ENCODE results near the gene NXPE3. TPM values are rescaled to one million over a fixed set of nuclear protein-coding genes. Genes with fewer than 3 reads are reported as not detected.
A peak's percentile ranks its signal among the peaks of the same experiment; 100 is the strongest.

NXPE3 gene
- total and polyA plus RNA-seq, 2 experiments from 2014 or later = 5.4 to 12.6 TPM

DNA sequence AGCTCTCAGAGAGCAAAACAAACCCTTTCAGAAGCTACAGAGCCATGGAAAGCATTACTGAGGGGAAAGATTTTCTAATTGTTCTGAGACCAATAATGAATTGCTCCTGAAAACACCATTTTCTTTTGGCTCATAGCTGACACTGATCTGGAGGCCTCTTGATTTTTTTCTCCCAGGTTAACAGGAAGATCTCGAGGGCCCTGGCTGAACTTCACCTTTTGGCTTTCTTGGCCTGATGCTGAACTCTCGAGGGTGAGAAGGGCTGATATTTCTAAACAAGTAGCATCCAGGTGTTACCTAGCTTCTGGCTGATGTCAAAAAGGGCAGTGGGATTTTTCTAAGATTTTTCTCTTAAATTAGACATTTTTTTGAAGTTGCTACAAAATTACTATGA is 50.4 kb downstream of the NXPE3 start:
- no peaks in the 10 kb centered on the region for H3K27me3 ChIP-seq (replicated peaks; ENCODE audit: insufficient read depth)
- H3K79me2 ChIP-seq (ENCODE audit: insufficient read depth) = peaks cover 7% of the 10 kb centered on the region; the same call in 1 of the 2 replicates
- H3F3A ChIP-seq (ENCODE audit: insufficient read depth) = peaks cover 28% of the 10 kb centered on the region; the same call in 1 of the 2 replicates
- no peaks in the 10 kb centered on the region for H3K9me3 ChIP-seq (ENCODE audit: low read depth)
- H2AFZ ChIP-seq = peak overlapping the region; percentile 91
- H3K4me1 ChIP-seq (ENCODE audit: insufficient read depth) = peaks cover 37% of the 10 kb centered on the region
- peak overlapping the region; percentile 94 for H3K4me2 ChIP-seq (ENCODE audit: unreplicated experiment)
- no peak overlapping the region; the same call in 1 of the 2 replicates for H3K27ac ChIP-seq
- peak overlapping the region; percentile 87; the same call in 1 of the 2 replicates for H3K9ac ChIP-seq
- H3K36me3 ChIP-seq (ENCODE audit: low read depth) = no peaks in the 10 kb centered on the region
- in situ Hi-C loops (cut with MboI) = no loop called here
- 88 to 94% methylated on average over 2 of the region's 2 CpGs for WGBS, 2 experiments (ENCODE audit: low coverage in 1 of 2, low lambda C conversion rate in 2 of 2, missing lambda C conversion rate in 2 of 2)
- no peaks in the 10 kb centered on the region for H3K9me2 ChIP-seq (ENCODE audit: insufficient read depth)
- no peak for TF ChIP-seq EZH2phosphoT487 (IDR thresholded peaks at IDR 0.05; ENCODE audit: insufficient read depth, low read depth)
- no peak for DNase-seq
- no peaks in the 10 kb centered on the region for H4K20me1 ChIP-seq (ENCODE audit: insufficient read depth)
- H3K4me3 ChIP-seq = peak overlapping the region; percentile 78

DNA sequence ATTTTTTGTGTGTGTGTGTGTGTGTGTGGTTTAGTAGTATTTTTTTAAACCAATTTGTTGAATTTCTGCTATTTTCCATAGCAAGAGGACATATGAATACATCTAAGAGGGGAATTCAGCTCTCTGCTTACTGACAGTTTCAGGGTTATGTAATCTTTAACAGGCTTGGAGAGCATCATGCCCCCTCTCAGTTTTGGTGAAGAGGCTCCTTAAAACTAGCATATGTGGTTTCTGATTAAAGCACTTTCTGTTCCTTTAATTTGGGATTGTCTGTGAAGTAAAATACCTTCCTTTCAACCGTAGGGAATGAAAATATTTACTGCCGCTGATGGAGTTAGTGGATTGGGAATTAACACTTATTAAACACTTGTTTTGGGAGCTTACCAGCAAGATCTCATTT is 50.9 kb downstream of the NXPE3 start:
- in situ Hi-C loops (cut with MboI) = no loop called here
- Histone ChIP-seq H3K4me3 (0 out of 2 replicates have a peak overlapping the region, but pooled peaks have one; percentile 78), H3K27ac (no peak overlapping the region), H4K20me1 (ENCODE audit: insufficient read depth) (no peaks in the 10 kb centered on the region), H2AFZ (no peak overlapping the region), H3F3A (ENCODE audit: insufficient read depth) (peaks cover 28% of the 10 kb centered on the region; the same call in 1 of the 2 replicates), H3K36me3 (ENCODE audit: low read depth) (no peaks in the 10 kb centered on the region), H3K9me2 (ENCODE audit: insufficient read depth) (no peaks in the 10 kb centered on the region), H3K9me3 (ENCODE audit: low read depth) (no peaks in the 10 kb centered on the region), H3K9ac (no peak overlapping the region), H3K79me2 (ENCODE audit: insufficient read depth) (peaks cover 7% of the 10 kb centered on the region; the same call in 1 of the 2 replicates), H3K4me2 (ENCODE audit: unreplicated experiment) (no peak overlapping the region), H3K4me1 (ENCODE audit: insufficient read depth) (peaks cover 37% of the 10 kb centered on the region), H3K27me3 (replicated peaks; ENCODE audit: insufficient read depth) (no peaks in the 10 kb centered on the region)
- DNase-seq = no peak
- no peak for TF ChIP-seq EZH2 (IDR thresholded peaks at IDR 0.05; ENCODE audit: insufficient read depth, poor library complexity, severe bottlenecking)
- TF ChIP-seq EZH2phosphoT487 (IDR thresholded peaks at IDR 0.05; ENCODE audit: insufficient read depth, low read depth) = no peak
- WGBS, 2 experiments (ENCODE audit: low coverage in 1 of 2, low lambda C conversion rate in 2 of 2, missing lambda C conversion rate in 2 of 2) = 83% methylated on average over 2 of the region's 2 CpGs

DNA sequence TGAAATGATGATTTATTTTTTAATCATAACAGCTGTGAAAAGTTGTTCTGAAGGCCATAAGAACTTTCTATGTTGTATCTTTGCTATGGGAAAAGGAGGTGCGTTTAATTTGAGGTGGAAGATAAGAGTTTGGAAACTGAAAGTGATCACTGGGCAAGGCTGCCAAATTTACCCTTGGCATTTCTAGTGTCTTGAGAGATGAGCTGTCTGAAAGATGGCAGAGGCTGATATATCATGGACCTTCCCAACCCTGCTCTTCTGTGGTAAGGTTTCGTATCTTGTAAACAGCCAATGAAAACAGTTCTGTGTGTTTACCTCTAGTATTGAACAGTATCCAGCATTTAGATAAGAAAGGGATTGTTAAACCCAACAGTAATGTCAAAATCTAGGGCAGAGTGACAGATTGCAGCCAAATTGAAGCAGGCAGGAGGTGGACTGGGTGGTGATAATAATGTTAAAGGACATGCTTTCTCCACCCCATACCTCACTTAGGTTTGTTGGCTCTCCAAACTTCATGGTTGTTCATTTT is 54.5 kb downstream of the NXPE3 start:
- Histone ChIP-seq H3K4me1 (ENCODE audit: insufficient read depth) (peaks cover 18% of the 10 kb centered on the region), H3F3A (ENCODE audit: insufficient read depth) (peaks cover 4% of the 10 kb centered on the region; the same call in 1 of the 2 replicates), H3K36me3 (ENCODE audit: low read depth) (no peaks in the 10 kb centered on the region), H3K27ac (no peak overlapping the region), H3K27me3 (replicated peaks; ENCODE audit: insufficient read depth) (no peaks in the 10 kb centered on the region), H3K9me3 (ENCODE audit: low read depth) (no peaks in the 10 kb centered on the region), H3K9me2 (ENCODE audit: insufficient read depth) (no peaks in the 10 kb centered on the region), H3K79me2 (ENCODE audit: insufficient read depth) (peaks cover 7% of the 10 kb centered on the region; the same call in 1 of the 2 replicates), H3K4me2 (ENCODE audit: unreplicated experiment) (no peak overlapping the region), H3K9ac (no peak overlapping the region), H3K4me3 (no peak overlapping the region), H4K20me1 (ENCODE audit: insufficient read depth) (no peaks in the 10 kb centered on the region), H2AFZ (no peak overlapping the region)
- 97 to 100% methylated on average over 2 of the region's 2 CpGs for WGBS, 2 experiments (ENCODE audit: low coverage in 1 of 2, low lambda C conversion rate in 2 of 2, missing lambda C conversion rate in 2 of 2)
- no peak for DNase-seq
- in situ Hi-C loops (cut with MboI) = no loop called here
- TF ChIP-seq EZH2phosphoT487 (IDR thresholded peaks at IDR 0.05; ENCODE audit: insufficient read depth, low read depth) (no peak), EZH2 (IDR thresholded peaks at IDR 0.05; ENCODE audit: insufficient read depth, poor library complexity, severe bottlenecking) (no peak)

DNA sequence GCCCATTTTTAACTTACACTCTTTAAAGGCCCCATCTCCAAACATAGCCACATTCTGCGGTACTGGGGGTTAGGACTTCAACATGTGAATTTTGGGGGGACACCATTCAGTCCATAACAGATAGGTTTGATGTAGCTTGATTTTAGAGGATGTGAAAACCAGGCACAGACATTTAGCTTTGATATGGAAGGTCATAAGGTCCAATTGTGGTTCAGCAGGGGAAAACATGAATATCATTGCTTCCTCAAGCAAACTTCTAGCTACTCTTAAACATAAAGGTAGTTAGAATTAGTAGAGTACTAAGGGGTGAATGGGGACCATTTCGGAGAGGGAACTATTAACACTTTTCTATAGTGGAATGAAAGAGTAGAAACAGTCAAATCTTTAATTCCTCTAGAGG is 56.7 kb downstream of the NXPE3 start:
- Histone ChIP-seq H3K79me2 (ENCODE audit: insufficient read depth) (no peaks in the 10 kb centered on the region), H3K4me3 (no peak overlapping the region), H3K27ac (no peak overlapping the region), H3K36me3 (ENCODE audit: low read depth) (no peaks in the 10 kb centered on the region), H3F3A (ENCODE audit: insufficient read depth) (no peaks in the 10 kb centered on the region), H3K4me2 (ENCODE audit: unreplicated experiment) (no peak overlapping the region), H3K9ac (no peak overlapping the region), H3K4me1 (ENCODE audit: insufficient read depth) (peaks cover 6% of the 10 kb centered on the region; the same call in 1 of the 2 replicates), H3K9me2 (ENCODE audit: insufficient read depth) (no peaks in the 10 kb centered on the region), H4K20me1 (ENCODE audit: insufficient read depth) (no peaks in the 10 kb centered on the region), H3K27me3 (replicated peaks; ENCODE audit: insufficient read depth) (no peaks in the 10 kb centered on the region), H2AFZ (no peak overlapping the region), H3K9me3 (ENCODE audit: low read depth) (no peaks in the 10 kb centered on the region)
- TF ChIP-seq EZH2phosphoT487 (IDR thresholded peaks at IDR 0.05; ENCODE audit: insufficient read depth, low read depth) = no peak
- TF ChIP-seq EZH2 (IDR thresholded peaks at IDR 0.05; ENCODE audit: insufficient read depth, poor library complexity, severe bottlenecking) = no peak
- 97 to 100% methylated on average over 2 of the region's 2 CpGs for WGBS, 2 experiments (ENCODE audit: low coverage in 1 of 2, low lambda C conversion rate in 2 of 2, missing lambda C conversion rate in 2 of 2)
- DNase-seq = no peak
- in situ Hi-C loops (cut with MboI) = no loop called here

Measured in GM23248 (cell line).